ENCODE results near the gene UMAD1.
A peak's percentile ranks its signal among the peaks of the same experiment; 100 is the strongest.

UMAD1 gene

DNA sequence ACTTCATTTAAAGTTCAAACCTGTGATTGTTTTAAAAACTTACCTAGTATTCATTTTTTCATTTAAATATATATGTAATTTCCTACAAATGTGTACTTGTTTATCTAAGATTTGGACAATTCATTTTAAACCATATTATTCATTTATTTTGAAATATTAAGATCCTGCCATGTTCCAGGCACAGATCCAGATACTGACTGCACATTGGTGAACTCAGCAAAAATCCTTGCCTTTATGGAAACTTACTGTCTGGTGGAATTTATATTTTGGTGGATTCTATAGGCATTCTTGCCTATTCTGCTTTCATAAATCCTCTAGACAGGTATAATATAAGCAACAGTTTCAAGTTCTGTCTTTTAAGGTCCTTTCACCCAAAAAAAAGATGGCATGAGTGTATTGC lies 126.1 kb downstream of the UMAD1 start:
- TF ChIP-seq GATA2 (IDR thresholded peaks at IDR 0.05; ENCODE audit: low read depth, low read length) = no peak
- no peak for TF ChIP-seq GATA3 (IDR thresholded peaks at IDR 0.05; ENCODE audit: low read depth, low read length)

GRCh38 chr7:7768977-7769709 lies 128.6 kb downstream of the UMAD1 start:
- TF ChIP-seq GATA2 (IDR thresholded peaks at IDR 0.05; ENCODE audit: low read depth, low read length) (0 out of 2 replicates have a peak, but pooled peaks have one; percentile 22), GATA3 (IDR thresholded peaks at IDR 0.05; ENCODE audit: low read depth, low read length) (0 out of 2 replicates have a peak, but pooled peaks have one; percentile 14)

- TF ChIP-seq GATA2 (IDR thresholded peaks at IDR 0.05; ENCODE audit: low read depth, low read length) (no peak), GATA3 (IDR thresholded peaks at IDR 0.05; ENCODE audit: low read depth, low read length) (no peak)
Observed at GRCh38 chr7:7769710-7770627, 129.4 kb downstream of the UMAD1 start.

DNA sequence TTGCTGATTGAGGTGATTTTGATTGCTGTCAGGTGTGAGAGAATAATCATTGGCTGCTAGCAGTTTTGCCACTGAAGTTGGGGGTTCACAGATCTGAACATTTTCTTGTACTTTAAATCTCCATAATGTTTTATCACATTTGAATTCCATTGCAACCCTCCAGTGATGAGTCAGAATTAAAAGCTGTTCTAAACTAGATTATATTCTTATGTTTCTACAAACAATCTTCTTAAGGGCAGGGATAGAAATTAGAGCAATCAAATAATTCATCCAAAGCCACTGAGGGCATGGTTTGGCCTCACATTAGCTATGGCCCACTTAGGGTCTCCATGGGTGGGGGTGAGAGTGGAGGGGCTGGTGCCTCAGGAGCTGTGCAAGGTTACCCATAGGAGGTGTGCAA lies 130.9 kb downstream of the UMAD1 start:
- no peak for TF ChIP-seq GATA2 (IDR thresholded peaks at IDR 0.05; ENCODE audit: low read depth, low read length)
- no peak for TF ChIP-seq GATA3 (IDR thresholded peaks at IDR 0.05; ENCODE audit: low read depth, low read length)

DNA sequence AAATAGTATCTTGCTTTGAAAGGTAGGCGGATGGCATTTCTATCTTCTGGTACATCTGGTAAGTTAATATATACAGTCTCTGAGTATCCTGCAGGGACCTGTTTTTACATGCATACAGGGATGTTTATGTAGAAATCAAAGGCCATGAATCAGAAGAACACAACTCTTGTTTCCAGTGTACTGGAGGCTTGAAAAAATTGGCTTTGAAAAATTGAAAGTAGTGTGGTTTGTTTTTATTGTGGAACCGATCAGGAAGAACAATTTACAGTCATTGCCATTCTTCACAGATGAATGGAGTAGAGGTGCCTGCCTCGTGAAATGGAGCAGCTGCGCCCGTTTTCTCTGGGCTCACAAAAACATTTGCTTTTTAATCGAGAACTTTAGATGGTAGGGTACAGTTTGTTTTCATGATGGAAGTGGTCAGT lies 131.9 kb downstream of the UMAD1 start:
- TF ChIP-seq GATA2 (IDR thresholded peaks at IDR 0.05; ENCODE audit: low read depth, low read length) (no peak), GATA3 (IDR thresholded peaks at IDR 0.05; ENCODE audit: low read depth, low read length) (no peak)

GRCh38 chr7:7773334-7774309 lies 133.1 kb downstream of the UMAD1 start:
- TF ChIP-seq GATA3 (IDR thresholded peaks at IDR 0.05; ENCODE audit: low read depth, low read length) (no peak), GATA2 (IDR thresholded peaks at IDR 0.05; ENCODE audit: low read depth, low read length) (no peak)

GRCh38 chr7:7779888-7780287 lies 139.3 kb downstream of the UMAD1 start:
- TF ChIP-seq GATA3 (IDR thresholded peaks at IDR 0.05; ENCODE audit: low read depth, low read length) (no peak), GATA2 (IDR thresholded peaks at IDR 0.05; ENCODE audit: low read depth, low read length) (no peak)

GRCh38 chr7:7783001-7783400 lies 142.4 kb downstream of the UMAD1 start:
- TF ChIP-seq GATA2 (IDR thresholded peaks at IDR 0.05; ENCODE audit: low read depth, low read length) (no peak), GATA3 (IDR thresholded peaks at IDR 0.05; ENCODE audit: low read depth, low read length) (no peak)

GRCh38 chr7:7785344-7785973 lies 144.9 kb downstream of the UMAD1 start:
- no peak for TF ChIP-seq GATA3 (IDR thresholded peaks at IDR 0.05; ENCODE audit: low read depth, low read length)
- TF ChIP-seq GATA2 (IDR thresholded peaks at IDR 0.05; ENCODE audit: low read depth, low read length) = no peak

- TF ChIP-seq GATA3 (IDR thresholded peaks at IDR 0.05; ENCODE audit: low read depth, low read length) = no peak
- no peak for TF ChIP-seq GATA2 (IDR thresholded peaks at IDR 0.05; ENCODE audit: low read depth, low read length)
Observed at GRCh38 chr7:7786595-7786994, 146.0 kb downstream of the UMAD1 start.

- TF ChIP-seq GATA3 (IDR thresholded peaks at IDR 0.05; ENCODE audit: low read depth, low read length) = no peak
- TF ChIP-seq GATA2 (IDR thresholded peaks at IDR 0.05; ENCODE audit: low read depth, low read length) = no peak
Observed at GRCh38 chr7:7789551-7789988, 149.0 kb downstream of the UMAD1 start.

DNA sequence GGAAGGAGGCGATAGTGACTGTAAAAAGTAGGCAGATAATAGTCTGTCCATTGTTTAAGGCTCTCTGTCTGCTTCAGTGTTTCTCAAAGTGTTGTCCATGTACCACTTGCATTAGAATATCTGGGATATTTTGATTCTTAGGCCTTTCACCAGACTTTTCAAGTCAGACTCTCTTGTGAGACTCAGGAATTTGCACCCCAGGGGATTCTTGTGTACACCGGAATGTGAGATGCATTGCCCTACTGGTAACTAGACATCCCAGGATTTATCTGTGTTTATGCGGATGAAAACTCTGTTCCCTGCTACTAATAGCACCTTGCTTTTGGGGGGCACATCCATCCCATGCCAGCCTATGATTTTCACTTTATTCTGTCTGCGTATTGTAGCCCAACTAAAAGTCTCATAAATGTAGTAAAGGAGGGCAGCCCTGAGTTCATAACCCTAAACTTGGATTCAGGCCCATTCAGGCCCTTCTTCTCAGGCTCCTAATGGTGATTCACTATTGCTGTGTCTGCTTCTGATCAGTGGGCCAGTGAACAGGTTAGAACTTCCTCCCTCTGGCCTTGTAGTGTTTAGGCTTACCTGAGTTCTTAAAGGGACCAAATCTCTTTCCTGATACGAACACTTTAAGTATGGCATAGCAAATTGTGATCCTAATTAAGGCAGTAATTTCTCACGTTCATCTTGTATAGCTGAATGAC lies 149.6 kb downstream of the UMAD1 start:
- TF ChIP-seq GATA2 (IDR thresholded peaks at IDR 0.05; ENCODE audit: low read depth, low read length) (no peak), GATA3 (IDR thresholded peaks at IDR 0.05; ENCODE audit: low read depth, low read length) (no peak)

Data from SH-SY5Y (cell line).